ENCODE measurements around the gene TSPAN17. TPM values are rescaled to one million over a fixed set of nuclear protein-coding genes. Genes with fewer than 3 reads are reported as not detected.

The TSPAN17 gene
- total and polyA plus RNA-seq, 9 donors = 7.5 to 28.5 (median 14.9) TPM

DNA sequence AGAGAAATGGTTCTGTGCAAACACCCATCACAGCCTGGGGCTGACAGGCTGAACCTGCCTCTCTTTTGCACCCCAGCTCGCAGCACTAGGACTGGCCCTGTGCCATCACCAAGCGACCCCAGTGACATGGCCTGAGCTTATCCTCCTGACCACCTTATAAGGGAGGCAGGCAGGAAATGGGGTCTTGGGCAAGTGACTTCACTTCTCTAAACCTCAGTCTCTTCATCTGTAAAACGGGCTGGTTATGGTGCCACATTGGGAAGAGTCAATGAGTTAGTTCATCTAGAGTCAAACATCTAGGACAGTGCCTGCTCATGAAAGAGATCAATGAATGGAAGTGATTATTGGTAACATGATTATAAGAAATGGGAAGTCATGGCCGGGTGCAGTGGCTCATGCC lies 23.1 kb upstream of the TSPAN17 start:
- intact Hi-C loops (cut with DNase I) = no loop called here
- DNase-seq = no peak
- Histone ChIP-seq H3K36me3 (no peaks in the 10 kb centered on the region), H3K9me3 (no peaks in the 10 kb centered on the region), H3K27me3 (no peaks in the 10 kb centered on the region), H3K4me1 (ENCODE audit: insufficient read depth) (peaks cover 4% of the 10 kb centered on the region), H3K4me3 (no peak overlapping the region), H3K27ac (no peak overlapping the region)
- WGBS, 3 donors = 65 to 76% (median 67%) methylated on average over 4 of the region's 4 CpGs
- TF ChIP-seq, protein P1, sequence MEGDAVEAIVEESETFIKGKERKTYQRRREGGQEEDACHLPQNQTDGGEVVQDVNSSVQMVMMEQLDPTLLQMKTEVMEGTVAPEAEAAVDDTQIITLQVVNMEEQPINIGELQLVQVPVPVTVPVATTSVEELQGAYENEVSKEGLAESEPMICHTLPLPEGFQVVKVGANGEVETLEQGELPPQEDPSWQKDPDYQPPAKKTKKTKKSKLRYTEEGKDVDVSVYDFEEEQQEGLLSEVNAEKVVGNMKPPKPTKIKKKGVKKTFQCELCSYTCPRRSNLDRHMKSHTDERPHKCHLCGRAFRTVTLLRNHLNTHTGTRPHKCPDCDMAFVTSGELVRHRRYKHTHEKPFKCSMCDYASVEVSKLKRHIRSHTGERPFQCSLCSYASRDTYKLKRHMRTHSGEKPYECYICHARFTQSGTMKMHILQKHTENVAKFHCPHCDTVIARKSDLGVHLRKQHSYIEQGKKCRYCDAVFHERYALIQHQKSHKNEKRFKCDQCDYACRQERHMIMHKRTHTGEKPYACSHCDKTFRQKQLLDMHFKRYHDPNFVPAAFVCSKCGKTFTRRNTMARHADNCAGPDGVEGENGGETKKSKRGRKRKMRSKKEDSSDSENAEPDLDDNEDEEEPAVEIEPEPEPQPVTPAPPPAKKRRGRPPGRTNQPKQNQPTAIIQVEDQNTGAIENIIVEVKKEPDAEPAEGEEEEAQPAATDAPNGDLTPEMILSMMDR (IDR thresholded peaks at IDR 0.05) = no peak
- TF ChIP-seq EP300 (IDR thresholded peaks at IDR 0.05) = no peak
- no peak for TF ChIP-seq POLR2A (IDR thresholded peaks at IDR 0.05)

DNA sequence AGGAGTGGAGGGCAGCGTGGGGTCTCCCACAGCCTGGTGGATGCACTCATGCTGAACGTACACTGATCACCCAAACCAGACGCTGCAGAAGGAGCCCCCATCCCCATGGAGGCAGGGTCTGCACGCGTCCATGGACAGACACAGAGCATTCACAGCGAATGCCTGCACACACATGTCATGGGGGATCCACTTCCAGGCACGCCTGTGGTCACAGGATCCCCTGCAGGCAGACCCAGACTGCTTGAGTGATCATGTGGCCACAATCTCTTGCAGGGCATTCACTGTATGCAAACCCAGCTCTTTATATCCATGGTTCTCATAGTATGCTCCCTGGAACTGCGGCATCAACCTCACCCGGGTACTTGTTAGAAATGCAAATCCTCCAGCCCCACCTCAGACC lies 22.3 kb upstream of the TSPAN17 start:
- Histone ChIP-seq H3K36me3 (no peaks in the 10 kb centered on the region), H3K4me3 (no peak overlapping the region), H3K27me3 (no peaks in the 10 kb centered on the region), H3K4me1 (ENCODE audit: insufficient read depth) (peaks cover 5% of the 10 kb centered on the region), H3K9me3 (no peaks in the 10 kb centered on the region), H3K27ac (no peak overlapping the region)
- WGBS, 3 donors = 50 to 61% (median 55%) methylated on average over 9 of the region's 9 CpGs
- no peak for DNase-seq
- TF ChIP-seq EP300 (IDR thresholded peaks at IDR 0.05) (no peak), POLR2A (IDR thresholded peaks at IDR 0.05) (no peak)
- TF ChIP-seq, protein P1 (IDR thresholded peaks at IDR 0.05) = no peak
- intact Hi-C loops (cut with DNase I) = no loop called here

DNA sequence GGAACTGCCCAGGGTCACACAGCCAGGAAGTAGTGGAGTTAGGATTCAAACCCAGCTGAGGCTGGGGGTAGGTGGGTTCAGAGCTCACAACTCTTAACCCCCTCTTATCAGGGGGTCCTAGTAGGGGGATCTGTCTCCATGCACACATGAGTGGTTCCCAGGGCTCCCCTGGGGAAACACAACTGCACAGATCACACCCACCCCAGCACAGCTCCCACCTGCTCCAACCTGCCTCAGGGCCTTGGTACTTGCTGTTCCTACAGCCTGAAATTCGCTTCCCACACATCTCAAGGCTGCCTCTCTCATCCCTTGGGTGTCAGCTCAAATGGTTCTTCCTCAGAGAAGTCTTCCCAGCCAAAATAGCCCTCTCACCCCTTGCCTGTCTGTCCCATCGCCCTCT lies 21.8 kb upstream of the TSPAN17 start:
- Histone ChIP-seq H3K4me1 (ENCODE audit: insufficient read depth) (peaks cover 7% of the 10 kb centered on the region), H3K27me3 (no peaks in the 10 kb centered on the region), H3K36me3 (no peaks in the 10 kb centered on the region), H3K4me3 (no peak overlapping the region), H3K27ac (no peak overlapping the region), H3K9me3 (no peaks in the 10 kb centered on the region)
- no peak for TF ChIP-seq POLR2A (IDR thresholded peaks at IDR 0.05)
- intact Hi-C loops (cut with DNase I) = no loop called here
- no peak for DNase-seq
- 71 to 73% (median 72%) methylated on average over 2 of the region's 2 CpGs for WGBS, 3 donors

DNA sequence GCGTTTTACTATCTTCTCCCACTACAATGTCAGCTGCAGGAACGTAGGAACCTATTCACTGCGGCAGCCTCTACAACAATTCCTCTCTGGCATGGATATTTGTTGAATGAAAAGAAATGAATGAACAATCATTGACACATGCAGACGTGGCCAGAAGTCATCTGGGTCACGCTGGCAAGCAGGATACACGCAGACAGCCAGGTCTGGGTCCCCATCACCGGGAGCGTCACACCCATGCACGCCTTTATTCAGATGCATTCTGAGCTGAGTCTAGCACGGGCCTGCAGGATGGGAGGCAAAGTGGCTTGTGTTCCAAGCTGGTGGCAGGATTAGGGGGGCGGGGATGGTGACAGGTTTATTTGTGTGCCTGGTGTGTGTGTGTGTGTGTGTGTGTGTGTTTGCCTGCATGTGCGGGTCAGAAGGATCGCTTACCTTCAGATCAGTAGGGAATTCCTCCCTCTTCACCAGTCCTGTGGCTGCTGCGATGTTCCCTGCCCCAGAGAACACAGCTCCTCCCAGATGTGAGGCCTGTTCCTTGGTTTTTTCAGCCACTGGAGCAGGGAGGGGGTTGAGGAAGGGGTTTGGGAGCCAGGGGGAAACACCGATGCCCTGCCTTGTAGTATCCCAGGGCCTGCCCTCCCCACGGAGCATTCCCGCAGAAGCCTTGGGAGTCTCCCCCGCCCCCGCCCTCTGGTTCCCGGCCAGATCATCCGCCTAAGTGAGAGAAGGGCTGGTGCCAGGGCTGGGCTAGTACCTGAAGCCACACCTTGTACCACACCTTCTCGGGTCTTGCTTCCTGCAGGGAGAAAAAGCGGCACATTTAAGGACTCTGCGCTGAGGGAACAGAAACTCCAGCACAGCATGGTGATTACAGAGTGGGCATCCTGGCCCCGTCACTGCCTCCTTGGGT lies 21.1 kb upstream of the TSPAN17 start:
- Histone ChIP-seq H3K4me1 (ENCODE audit: insufficient read depth) (peaks cover 7% of the 10 kb centered on the region), H3K27me3 (no peaks in the 10 kb centered on the region), H3K36me3 (no peaks in the 10 kb centered on the region), H3K9me3 (no peaks in the 10 kb centered on the region), H3K4me3 (no peak overlapping the region), H3K27ac (no peak overlapping the region)
- DNase-seq = no peak
- WGBS, 3 donors = 33 to 44% (median 44%) methylated on average over 24 to 25 of the region's 25 CpGs
- intact Hi-C loops (cut with DNase I) = no loop called here
- no peak for TF ChIP-seq POLR2A (IDR thresholded peaks at IDR 0.05)
- TF ChIP-seq, protein P1 (IDR thresholded peaks at IDR 0.05) = no peak
- no peak for TF ChIP-seq EP300 (IDR thresholded peaks at IDR 0.05)

DNA sequence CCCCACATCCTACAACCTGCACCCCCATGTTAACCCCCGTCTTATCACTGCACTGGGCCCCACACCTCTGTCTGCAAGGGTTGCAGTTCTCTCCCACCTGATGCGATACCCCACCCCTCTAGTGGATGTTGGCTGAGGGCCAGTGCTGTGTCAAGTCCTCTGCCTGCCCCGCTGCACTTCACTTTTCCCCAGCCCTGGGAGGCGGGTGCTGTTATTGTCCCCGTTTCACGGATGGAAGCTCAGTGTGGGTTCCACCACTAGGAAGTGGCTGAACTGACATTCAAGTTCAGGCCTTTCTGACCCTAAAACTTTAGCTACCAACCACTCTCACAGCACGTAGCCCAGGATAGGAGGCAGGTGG lies 20.4 kb upstream of the TSPAN17 start:
- H3K27me3 ChIP-seq = no peaks in the 10 kb centered on the region

More for the DNA sequence above, 20.4 kb upstream of the TSPAN17 start:
- Histone ChIP-seq H3K27ac (no peak overlapping the region), H3K9me3 (no peaks in the 10 kb centered on the region), H3K4me3 (no peak overlapping the region), H3K36me3 (no peaks in the 10 kb centered on the region), H3K4me1 (ENCODE audit: insufficient read depth) (peaks cover 7% of the 10 kb centered on the region)
- no peak for DNase-seq
- WGBS, 3 donors = 57 to 60% (median 59%) methylated on average over 7 of the region's 7 CpGs
- intact Hi-C loops (cut with DNase I) = no loop called here
- TF ChIP-seq EP300 (IDR thresholded peaks at IDR 0.05) = no peak
- TF ChIP-seq, protein P1 (IDR thresholded peaks at IDR 0.05) = no peak
- TF ChIP-seq POLR2A (IDR thresholded peaks at IDR 0.05) = no peak
